Measurements from ENCODE around the gene NELFE.
"Not testable (repeated sequence)": the region's sequence is repeated elsewhere in the genome, so short reads cannot be mapped to it uniquely, and the experiment has no call there.

The NELFE gene

GRCh38 chr6:31948306-31948705 is 10.5 kb downstream of the NELFE start:
- no peak for DNase-seq

GRCh38 chr6:31947864-31948263 is 10.9 kb downstream of the NELFE start:
- no peak for DNase-seq

- DNase-seq, result no peak
Measured at GRCh38 chr6:31947070-31947675, 11.6 kb downstream of the NELFE start.

- DNase-seq, result no peak
Measured at GRCh38 chr6:31946370-31946885, 12.3 kb downstream of the NELFE start.

GRCh38 chr6:31945507-31946369 is 13.0 kb downstream of the NELFE start, which contains the start of gene CFB:
Gene CFB (plus strand): TSS chr6:31946095. CDS start chr6:31946222, 127 bp downstream.
- no peak for DNase-seq

- DNase-seq, result no peak
Measured at GRCh38 chr6:31945154-31945506, 13.6 kb downstream of the NELFE start.

- DNase-seq, result no peak
Measured at GRCh38 chr6:31943742-31944141, 15.0 kb downstream of the NELFE start.

- DNase-seq, result no peak
Measured at GRCh38 chr6:31940256-31940664, 18.5 kb downstream of the NELFE start.

GRCh38 chr6:31935823-31936222 is 22.9 kb downstream of the NELFE start:
- DNase-seq, result no peak

GRCh38 chr6:31935021-31935420 is 23.8 kb downstream of the NELFE start:
- DNase-seq, result no peak

- no peak for DNase-seq
Measured at GRCh38 chr6:31933537-31933936, 25.2 kb downstream of the NELFE start.

- not testable (repeated sequence) for DNase-seq
Measured at GRCh38 chr6:31932137-31932536, 26.6 kb downstream of the NELFE start.

GRCh38 chr6:31930962-31931361 is 27.8 kb downstream of the NELFE start:
- DNase-seq, result no peak

GRCh38 chr6:31928672-31928939 is 30.2 kb downstream of the NELFE start:
- no peak for DNase-seq

- DNase-seq, result no peak
Measured at GRCh38 chr6:31927863-31928671, 30.7 kb downstream of the NELFE start.

GRCh38 chr6:31927242-31927862 is 31.4 kb downstream of the NELFE start, which contains the start of gene C2:
Gene C2 (plus strand): TSS chr6:31927717. CDS start chr6:31927753, 36 bp downstream.
- no peak for DNase-seq

GRCh38 chr6:31922942-31923341 is 35.8 kb downstream of the NELFE start:
- DNase-seq, result peak; percentile 34

- DNase-seq, result no peak
Measured at GRCh38 chr6:31920811-31921210, 38.0 kb downstream of the NELFE start.

- no peak for DNase-seq
Measured at GRCh38 chr6:31919624-31920303, 39.0 kb downstream of the NELFE start.

GRCh38 chr6:31918069-31918720 is 40.6 kb downstream of the NELFE start:
- no peak for DNase-seq

- DNase-seq, result no peak
Measured at GRCh38 chr6:31915756-31916155, 43.0 kb downstream of the NELFE start.

- DNase-seq, result no peak
Measured at GRCh38 chr6:31915351-31915750, 43.4 kb downstream of the NELFE start.
